ENCODE measurements around the gene CLIP3. TPM values are rescaled to one million over a fixed set of nuclear protein-coding genes. Genes with fewer than 3 reads are reported as not detected.

Gene CLIP3
- total RNA-seq, 1 donor, result 13.4 TPM

- Histone ChIP-seq H3K36me3 (ENCODE audit: insufficient read depth, low read length) (peaks cover 18% of the 10 kb centered on the region), H3K9me3 (ENCODE audit: low read depth, low read length) (no peaks in the 10 kb centered on the region), H3K4me2 (ENCODE audit: insufficient read depth, low read length) (no peak overlapping the region), H3K4me1 (ENCODE audit: insufficient read depth, low read length) (no peaks in the 10 kb centered on the region), H3K27ac (ENCODE audit: low read depth, low read length) (no peak overlapping the region), H3K79me2 (ENCODE audit: insufficient read depth, low read length) (peaks cover 2% of the 10 kb centered on the region), H2AFZ (ENCODE audit: low read length) (no peak overlapping the region), H3K4me3 (ENCODE audit: insufficient read depth, low read length) (no peak overlapping the region), H3K27me3 (ENCODE audit: insufficient read depth, low read length) (no peaks in the 10 kb centered on the region), H4K20me1 (ENCODE audit: insufficient read depth, low read length) (no peaks in the 10 kb centered on the region)
- TF ChIP-seq CTCF (IDR thresholded peaks at IDR 0.05; ENCODE audit: extremely low read depth, low read depth, low read length), result no peak
- no peak for DNase-seq (ENCODE audit: insufficient read length, low spot score, missing footprints)
These were observed 32.2 kb upstream of the CLIP3 start for GRCh38 chr19:36064826-36065225.

DNA sequence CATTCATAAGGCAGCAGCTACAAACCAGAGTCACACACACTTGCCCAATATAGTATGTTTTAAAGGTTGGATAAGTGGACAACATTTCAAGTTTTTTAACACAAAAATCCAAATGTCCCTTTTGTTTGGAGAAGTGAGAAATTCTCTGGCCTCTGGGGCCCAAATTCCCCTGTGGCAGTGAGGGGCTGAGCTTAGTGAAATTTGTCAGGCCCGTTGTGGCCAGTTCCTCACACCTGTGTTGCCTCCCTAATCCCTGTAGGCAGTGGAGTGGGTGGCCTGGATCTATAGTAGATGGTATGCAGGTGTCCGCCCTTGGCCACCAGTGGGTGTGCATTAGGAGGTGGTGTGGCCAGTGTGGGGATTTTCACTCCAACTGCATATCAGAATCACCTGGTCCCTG is 28.7 kb upstream of the CLIP3 start:
- Histone ChIP-seq H3K4me1 (ENCODE audit: insufficient read depth, low read length) (peaks cover under 1% of the 10 kb centered on the region), H2AFZ (ENCODE audit: low read length) (no peak overlapping the region), H3K4me3 (ENCODE audit: insufficient read depth, low read length) (no peak overlapping the region), H3K79me2 (ENCODE audit: insufficient read depth, low read length) (peaks cover 23% of the 10 kb centered on the region), H3K27me3 (ENCODE audit: insufficient read depth, low read length) (no peaks in the 10 kb centered on the region), H4K20me1 (ENCODE audit: insufficient read depth, low read length) (no peaks in the 10 kb centered on the region), H3K4me2 (ENCODE audit: insufficient read depth, low read length) (no peak overlapping the region), H3K36me3 (ENCODE audit: insufficient read depth, low read length) (peaks cover 15% of the 10 kb centered on the region), H3K27ac (ENCODE audit: low read depth, low read length) (no peak overlapping the region), H3K9me3 (ENCODE audit: low read depth, low read length) (no peaks in the 10 kb centered on the region)
- DNase-seq (ENCODE audit: insufficient read length, low spot score, missing footprints), result no peak
- TF ChIP-seq CTCF (IDR thresholded peaks at IDR 0.05; ENCODE audit: extremely low read depth, low read depth, low read length), result no peak

- DNase-seq (ENCODE audit: insufficient read length, low spot score, missing footprints), result peak; percentile 94
- Histone ChIP-seq H3K9me3 (ENCODE audit: low read depth, low read length) (no peaks in the 10 kb centered on the region), H3K36me3 (ENCODE audit: insufficient read depth, low read length) (peaks cover 14% of the 10 kb centered on the region), H3K4me3 (ENCODE audit: insufficient read depth, low read length) (no peak overlapping the region), H3K79me2 (ENCODE audit: insufficient read depth, low read length) (peaks cover 32% of the 10 kb centered on the region), H3K27me3 (ENCODE audit: insufficient read depth, low read length) (no peaks in the 10 kb centered on the region), H3K4me2 (ENCODE audit: insufficient read depth, low read length) (no peak overlapping the region), H4K20me1 (ENCODE audit: insufficient read depth, low read length) (no peaks in the 10 kb centered on the region), H3K4me1 (ENCODE audit: insufficient read depth, low read length) (peaks cover 10% of the 10 kb centered on the region), H2AFZ (ENCODE audit: low read length) (peak overlapping the region; percentile 27), H3K27ac (ENCODE audit: low read depth, low read length) (no peak overlapping the region)
- TF ChIP-seq CTCF (IDR thresholded peaks at IDR 0.05; ENCODE audit: extremely low read depth, low read depth, low read length), result peak; percentile 63
These were observed 27.8 kb upstream of the CLIP3 start for GRCh38 chr19:36060430-36060829.

- H3K9me3 ChIP-seq (ENCODE audit: low read depth, low read length), result no peaks in the 10 kb centered on the region
- no peak overlapping the region for H3K4me3 ChIP-seq (ENCODE audit: insufficient read depth, low read length)
- no peak for TF ChIP-seq CTCF (IDR thresholded peaks at IDR 0.05; ENCODE audit: extremely low read depth, low read depth, low read length)
- H3K4me1 ChIP-seq (ENCODE audit: insufficient read depth, low read length), result peaks cover 13% of the 10 kb centered on the region
- H3K27me3 ChIP-seq (ENCODE audit: insufficient read depth, low read length), result no peaks in the 10 kb centered on the region
- no peaks in the 10 kb centered on the region for H4K20me1 ChIP-seq (ENCODE audit: insufficient read depth, low read length)
- H3K36me3 ChIP-seq (ENCODE audit: insufficient read depth, low read length), result peaks cover 14% of the 10 kb centered on the region
- DNase-seq (ENCODE audit: insufficient read length, low spot score, missing footprints), result no peak
- peaks cover 37% of the 10 kb centered on the region for H3K79me2 ChIP-seq (ENCODE audit: insufficient read depth, low read length)
- H3K4me2 ChIP-seq (ENCODE audit: insufficient read depth, low read length), result no peak overlapping the region
- peak overlapping the region; percentile 35 for H2AFZ ChIP-seq (ENCODE audit: low read length)
- H3K27ac ChIP-seq (ENCODE audit: low read depth, low read length), result no peak overlapping the region
These were observed 26.7 kb upstream of the CLIP3 start for GRCh38 chr19:36059180-36059910.

Measured in osteoblast (primary cell).